Choroid plexus epithelial cell (primary cell): Measurements from ENCODE around the gene CHMP4A.
"Not testable (repeated sequence)": the region's sequence is repeated elsewhere in the genome, so short reads cannot be mapped to it uniquely, and the experiment has no call there.

Experiments
- DNase-seq: peaks from one replicate; pipeline ENCODE4 v3.0.0-alpha.2; 2010; ENCODE audit warnings: low read depth
- H3K4me3 ChIP-seq: 2 replicates; pipeline ENCODE4 v1.5.1; 2011; ENCODE audit warnings: low read depth, mild to moderate bottlenecking, control low read depth, low read length, moderate library complexity
- TF ChIP-seq, protein P1 (sequence below): conservative IDR thresholded peaks from 2 replicates; pipeline ENCODE4 v1.5.1; 2011; ENCODE audit warnings: low read depth, mild to moderate bottlenecking, control low read depth, inconsistent platforms, low read length, moderate library complexity

Gene CHMP4A

DNA sequence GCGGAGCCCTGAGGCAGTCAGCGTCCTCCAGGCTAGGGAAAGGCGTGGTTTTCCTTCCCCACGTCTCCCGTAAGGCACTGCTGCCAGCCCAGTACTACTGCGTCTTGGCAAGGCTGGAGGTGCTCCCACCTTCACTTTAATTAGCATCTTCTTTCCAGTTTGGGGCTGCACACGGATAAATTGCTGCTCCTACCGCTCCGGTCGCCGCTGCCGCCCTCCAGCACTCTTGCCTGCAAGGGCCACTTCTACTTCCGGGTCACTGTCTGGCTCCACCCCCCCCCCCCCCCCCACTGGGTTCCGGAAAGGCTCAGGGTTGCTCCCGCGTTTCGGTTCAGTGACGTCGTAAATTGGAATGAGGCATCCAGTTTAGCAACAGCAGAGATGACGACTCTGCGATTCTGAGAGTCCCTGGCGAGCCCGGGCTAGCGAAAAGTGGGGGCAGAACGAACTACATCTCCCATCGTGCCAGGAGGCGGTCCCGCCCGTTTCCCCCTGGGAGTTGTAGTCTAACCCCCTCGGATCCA is 18.9 kb upstream of the CHMP4A start, which contains the start of gene NEDD8:
NEDD8 (minus strand) TSS at position 247 of the 524 bp plus-strand sequence; CDS start at position 147, 100 bp downstream.
- TF ChIP-seq, protein P1, sequence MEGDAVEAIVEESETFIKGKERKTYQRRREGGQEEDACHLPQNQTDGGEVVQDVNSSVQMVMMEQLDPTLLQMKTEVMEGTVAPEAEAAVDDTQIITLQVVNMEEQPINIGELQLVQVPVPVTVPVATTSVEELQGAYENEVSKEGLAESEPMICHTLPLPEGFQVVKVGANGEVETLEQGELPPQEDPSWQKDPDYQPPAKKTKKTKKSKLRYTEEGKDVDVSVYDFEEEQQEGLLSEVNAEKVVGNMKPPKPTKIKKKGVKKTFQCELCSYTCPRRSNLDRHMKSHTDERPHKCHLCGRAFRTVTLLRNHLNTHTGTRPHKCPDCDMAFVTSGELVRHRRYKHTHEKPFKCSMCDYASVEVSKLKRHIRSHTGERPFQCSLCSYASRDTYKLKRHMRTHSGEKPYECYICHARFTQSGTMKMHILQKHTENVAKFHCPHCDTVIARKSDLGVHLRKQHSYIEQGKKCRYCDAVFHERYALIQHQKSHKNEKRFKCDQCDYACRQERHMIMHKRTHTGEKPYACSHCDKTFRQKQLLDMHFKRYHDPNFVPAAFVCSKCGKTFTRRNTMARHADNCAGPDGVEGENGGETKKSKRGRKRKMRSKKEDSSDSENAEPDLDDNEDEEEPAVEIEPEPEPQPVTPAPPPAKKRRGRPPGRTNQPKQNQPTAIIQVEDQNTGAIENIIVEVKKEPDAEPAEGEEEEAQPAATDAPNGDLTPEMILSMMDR: no peak
- peak within 1 kb of the TSS; percentile 89 for H3K4me3 ChIP-seq
- DNase-seq: peak; percentile 96

DNA sequence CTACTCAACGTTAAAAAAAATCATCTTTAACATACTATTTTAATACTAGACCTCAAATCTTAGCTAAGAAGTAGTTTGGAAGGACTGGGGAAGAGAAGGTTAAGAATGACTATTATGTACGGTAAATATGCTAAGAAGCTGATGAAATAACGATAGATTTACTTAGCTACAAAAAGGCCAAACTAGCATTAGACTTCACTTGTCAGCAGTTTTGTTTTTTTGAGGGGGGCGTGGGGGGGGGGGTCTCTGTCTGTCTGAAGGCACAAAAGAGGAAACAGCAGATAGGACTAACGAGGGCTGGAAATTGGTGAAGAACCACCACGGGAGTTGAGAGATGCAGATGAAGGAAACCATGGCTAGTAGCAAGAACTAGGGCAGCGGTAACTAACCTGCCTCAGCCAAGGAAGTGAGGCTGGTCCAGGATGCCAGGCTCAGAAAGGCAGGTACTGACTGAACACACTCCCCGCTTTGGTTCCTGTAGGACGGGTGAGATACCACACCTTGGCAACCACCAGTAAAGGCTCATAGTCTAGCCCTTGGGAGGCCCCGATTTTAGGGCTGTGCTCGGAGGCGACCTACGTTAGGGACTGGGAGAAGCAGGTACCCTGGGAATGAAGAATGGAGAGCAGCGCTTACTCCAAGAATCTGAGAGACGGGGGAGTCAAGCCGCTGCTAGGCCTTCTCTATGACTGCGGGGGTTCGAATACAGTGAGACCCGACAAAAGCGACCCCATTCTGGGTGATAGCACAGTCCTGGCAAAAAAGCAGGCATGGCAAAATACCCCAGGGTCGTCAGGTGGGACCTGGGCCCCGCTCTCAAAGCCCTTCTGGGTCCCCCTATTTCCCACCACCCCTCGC is 18.2 kb upstream of the CHMP4A start:
- peak overlapping the region; percentile 89 for H3K4me3 ChIP-seq
- no peak for DNase-seq

DNA sequence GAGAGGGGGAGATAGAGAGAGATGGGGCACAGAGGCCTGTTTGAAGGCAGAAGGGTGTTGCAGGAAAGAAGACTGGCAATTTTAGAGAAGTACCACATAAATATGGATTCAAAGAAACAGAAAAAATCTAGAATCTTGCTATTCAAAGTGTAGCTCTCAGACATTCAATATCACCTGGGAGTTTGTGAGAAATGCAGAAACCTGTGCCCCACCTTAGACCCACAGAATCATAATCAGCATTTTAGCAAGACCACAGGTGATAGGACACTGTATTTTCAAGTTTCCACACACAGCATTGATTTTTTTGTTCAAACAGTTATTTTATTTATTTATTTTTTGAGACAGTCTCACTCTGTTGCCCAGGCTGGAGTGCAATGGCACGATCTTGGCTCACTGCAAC is 15.6 kb upstream of the CHMP4A start:
- DNase-seq: no peak
- no peak overlapping the region for H3K4me3 ChIP-seq
- TF ChIP-seq, protein P1: no peak

More for the DNA sequence above, 18.2 kb upstream of the CHMP4A start:
- TF ChIP-seq, protein P1: no peak

DNA sequence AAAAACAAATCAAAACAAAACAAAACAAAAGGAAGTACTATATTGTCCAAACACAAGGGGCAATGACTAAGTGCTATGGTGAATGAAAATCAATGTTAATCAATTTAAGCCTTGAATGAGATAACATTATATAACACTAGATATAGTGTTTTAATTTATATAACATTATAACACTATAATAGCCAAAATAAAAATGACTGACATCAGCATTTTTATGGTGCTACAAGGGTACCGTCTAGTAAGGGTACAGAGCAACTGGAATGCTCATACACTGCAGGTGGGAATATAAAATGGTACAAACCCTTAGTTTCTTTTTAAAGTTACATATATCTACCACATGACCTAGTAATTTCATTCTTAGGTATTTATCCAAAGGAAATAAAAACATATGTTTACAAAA is 13.2 kb upstream of the CHMP4A start:
- H3K4me3 ChIP-seq: no peak overlapping the region
- no peak for DNase-seq
- TF ChIP-seq, protein P1: no peak

DNA sequence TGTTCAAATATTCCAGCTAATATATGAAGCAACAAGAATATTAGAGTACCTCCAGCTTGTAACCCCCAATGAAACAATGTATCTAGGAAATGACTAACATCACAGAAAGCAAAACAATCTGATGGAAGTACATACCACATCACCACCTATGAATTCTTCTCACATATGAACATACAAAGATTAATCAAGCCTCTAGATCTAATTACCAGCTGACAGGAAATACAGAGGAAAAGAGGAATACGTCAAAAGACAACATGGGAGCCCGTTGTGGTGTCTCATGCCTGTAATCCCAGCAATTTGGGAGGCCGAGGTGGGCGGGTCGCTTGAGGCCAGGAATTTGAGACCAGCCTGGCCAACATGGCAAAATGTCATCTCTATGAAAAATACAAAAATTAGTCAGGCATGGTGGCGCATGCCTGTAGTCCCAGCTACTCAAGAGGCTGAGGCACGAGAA is 11.4 kb upstream of the CHMP4A start:
- TF ChIP-seq, protein P1: no peak
- DNase-seq: peak; percentile 91
- H3K4me3 ChIP-seq: no peak overlapping the region

DNA sequence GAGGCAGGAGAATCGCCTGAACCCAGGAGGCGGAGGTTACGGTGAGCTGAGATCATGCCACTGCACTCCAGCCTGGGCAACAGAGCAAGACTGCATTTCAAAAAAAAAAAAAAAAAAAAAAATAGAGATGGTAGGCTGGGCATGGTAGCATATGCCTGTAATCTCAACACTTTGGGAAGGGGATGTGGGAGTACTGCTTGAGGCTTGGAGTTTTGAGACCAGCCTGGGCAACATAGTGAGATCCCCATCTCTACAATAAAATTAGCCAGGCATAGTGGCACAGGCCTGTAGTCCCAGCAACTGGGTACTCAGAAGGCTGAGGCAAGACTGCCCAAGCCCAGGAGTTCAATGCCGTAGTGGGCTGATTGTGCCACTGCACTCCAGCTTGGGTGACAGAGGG is 9.7 kb upstream of the CHMP4A start:
- not testable (repeated sequence) for H3K4me3 ChIP-seq, DNase-seq

DNA sequence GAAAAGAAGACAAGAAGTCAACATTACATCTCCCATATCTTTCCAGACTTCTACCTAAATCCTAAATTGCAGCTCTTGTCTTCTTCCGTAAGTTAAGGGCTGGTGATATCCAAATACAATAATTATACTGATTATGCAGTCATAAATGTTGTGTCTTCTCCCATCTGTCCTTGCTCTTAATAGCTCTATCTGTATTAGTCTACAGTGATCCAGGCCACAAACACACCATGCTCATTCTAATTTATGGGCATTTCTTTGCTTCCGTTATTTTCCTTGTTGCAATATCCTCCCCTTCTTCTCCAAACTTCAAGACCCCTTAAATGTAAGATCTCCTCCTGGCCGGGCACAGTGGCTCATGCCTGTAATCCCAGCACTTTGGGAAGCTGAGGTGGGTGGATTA is 6.2 kb upstream of the CHMP4A start:
- TF ChIP-seq, protein P1: no peak
- DNase-seq: no peak
- no peak overlapping the region for H3K4me3 ChIP-seq
